GM19452 (cell line): Measurements from ENCODE around the gene ATXN10.
"Not testable (repeated sequence)": the region's sequence is repeated elsewhere in the genome, so short reads cannot be mapped to it uniquely, and the experiment has no call there.

Experiments used
- ATAC-seq: cut with Tn5 transposase; IDR thresholded peaks from one replicate; pipeline ENCODE4 v1.9.1; 2021; ENCODE audit not compliant: unreplicated experiment

The ATXN10 gene

GRCh38 chr22:45676024-45676423, 4.4 kb downstream of the ATXN10 start:
- ATAC-seq: no peak

DNA sequence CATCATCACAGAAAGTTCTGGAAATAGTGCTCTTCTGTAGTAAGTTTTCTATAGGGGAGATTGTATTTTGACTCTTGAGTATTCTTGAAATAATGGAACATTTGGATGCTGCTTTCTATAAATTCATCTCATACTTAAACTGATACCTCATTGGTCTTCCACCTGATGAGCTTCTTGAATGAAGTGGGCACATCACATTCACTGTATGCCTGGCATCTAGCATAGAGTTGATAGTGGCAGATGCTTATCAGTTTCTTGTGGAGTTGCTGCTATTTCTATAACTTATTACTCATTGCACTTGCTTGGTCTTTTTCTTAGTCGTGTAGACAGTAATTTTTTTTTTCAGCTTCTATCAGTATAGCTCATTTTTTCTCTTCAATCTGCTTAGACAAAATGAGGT, 5.4 kb downstream of the ATXN10 start:
- ATAC-seq: no peak

DNA sequence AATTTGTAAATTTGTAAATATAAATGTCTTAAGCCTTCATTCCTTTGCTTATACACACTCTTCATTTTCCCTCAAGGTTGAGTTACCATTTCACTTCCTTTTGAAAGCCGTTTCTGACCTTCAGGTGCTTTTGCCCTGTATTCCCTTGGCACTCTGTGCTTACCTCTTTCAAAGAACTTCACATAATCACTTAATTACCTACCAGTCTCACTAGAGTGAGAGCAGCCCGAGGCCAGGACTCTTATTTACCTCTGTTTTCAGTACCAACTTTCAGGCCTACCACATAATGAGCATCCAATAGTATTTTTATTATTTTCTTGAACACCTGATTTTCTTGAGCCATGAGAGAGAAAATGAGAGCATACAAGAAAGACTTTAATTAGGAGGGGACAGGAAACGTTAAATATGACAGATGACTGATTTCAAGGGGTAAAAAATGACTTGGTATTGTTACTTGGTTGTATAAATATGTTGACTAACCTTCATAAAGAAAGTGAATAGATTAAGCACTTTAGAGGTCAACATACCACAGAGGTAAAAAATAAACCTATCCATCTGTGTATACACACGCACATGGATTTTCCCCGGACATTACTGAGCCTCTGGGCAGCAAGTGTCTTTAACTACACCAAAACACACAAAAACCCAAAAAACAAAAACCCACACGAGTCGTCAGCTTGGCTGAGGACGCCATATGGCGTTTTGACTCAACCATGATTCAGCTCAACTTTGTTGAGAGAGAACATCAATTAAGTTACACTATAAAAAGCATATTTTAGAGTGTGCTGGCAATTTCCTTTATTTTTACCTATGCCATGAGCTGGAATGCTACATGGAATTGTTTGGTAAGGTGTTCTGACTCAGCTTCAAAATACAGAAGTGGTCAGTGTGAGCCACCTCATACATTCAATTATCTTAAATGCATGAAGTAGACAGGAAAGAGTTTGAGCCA, 7.6 kb downstream of the ATXN10 start:
- no peak for ATAC-seq

DNA sequence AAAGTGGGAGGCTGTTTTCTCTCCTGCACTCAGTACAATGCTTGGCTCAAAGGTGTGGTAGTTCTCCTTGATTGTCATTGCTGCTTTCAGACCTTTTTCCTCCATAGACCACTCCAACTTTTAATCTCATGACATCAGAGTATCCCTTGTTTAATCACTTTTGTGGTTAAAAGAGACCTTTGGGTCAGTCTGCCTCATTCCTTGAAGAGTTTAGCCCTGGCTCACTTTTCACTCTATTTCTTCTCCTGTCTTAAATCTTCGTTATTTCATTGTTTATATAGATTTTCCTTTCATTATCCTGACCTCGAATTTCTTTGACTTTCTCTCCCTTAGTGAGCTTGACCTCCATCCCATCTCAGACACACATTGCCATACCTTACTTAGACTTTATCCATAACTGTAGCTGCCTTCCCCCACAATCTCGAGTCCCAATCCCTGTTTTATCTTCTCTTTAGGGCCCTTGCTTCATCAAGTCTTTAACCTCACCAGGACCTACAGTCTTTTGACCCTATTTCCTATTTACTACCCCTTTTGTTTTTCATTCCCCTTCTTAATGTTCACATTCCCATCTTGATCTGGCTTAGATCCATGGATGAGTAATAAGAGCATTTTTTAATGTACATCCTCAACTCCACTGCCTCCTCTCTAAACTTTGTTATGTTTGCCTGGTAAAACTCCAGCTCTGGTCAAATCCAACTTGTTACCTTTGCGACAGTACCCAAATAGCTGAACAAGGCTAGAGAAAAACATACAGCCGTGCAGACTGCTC, 9.5 kb downstream of the ATXN10 start:
- ATAC-seq: no peak

- no peak for ATAC-seq
Measured at GRCh38 chr22:45682064-45682463, 10.4 kb downstream of the ATXN10 start.

GRCh38 chr22:45682773-45683172, 11.1 kb downstream of the ATXN10 start:
- not testable (repeated sequence) for ATAC-seq

GRCh38 chr22:45683248-45683647, 11.6 kb downstream of the ATXN10 start:
- no peak for ATAC-seq

DNA sequence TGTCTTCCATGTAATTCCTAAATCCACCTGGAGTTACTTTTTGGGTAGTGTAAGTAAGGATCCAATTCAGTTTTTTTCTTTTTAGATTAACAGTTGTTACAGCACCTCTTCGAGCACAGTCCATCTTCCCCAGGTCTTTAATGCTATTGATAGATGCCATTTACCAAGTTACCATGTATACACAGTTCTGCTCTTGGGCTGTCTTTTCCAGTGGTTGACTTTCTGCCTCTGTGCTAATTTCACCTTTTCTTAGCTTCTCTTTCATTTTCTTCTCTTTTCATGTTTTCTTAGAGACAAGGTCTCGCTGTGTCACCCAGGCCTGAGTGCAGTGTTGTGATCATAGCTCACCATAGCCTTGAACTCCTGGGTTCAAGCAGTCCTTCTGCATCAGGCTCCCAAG, 12.0 kb downstream of the ATXN10 start:
- no peak for ATAC-seq

GRCh38 chr22:45684169-45684568, 12.5 kb downstream of the ATXN10 start:
- no peak for ATAC-seq

DNA sequence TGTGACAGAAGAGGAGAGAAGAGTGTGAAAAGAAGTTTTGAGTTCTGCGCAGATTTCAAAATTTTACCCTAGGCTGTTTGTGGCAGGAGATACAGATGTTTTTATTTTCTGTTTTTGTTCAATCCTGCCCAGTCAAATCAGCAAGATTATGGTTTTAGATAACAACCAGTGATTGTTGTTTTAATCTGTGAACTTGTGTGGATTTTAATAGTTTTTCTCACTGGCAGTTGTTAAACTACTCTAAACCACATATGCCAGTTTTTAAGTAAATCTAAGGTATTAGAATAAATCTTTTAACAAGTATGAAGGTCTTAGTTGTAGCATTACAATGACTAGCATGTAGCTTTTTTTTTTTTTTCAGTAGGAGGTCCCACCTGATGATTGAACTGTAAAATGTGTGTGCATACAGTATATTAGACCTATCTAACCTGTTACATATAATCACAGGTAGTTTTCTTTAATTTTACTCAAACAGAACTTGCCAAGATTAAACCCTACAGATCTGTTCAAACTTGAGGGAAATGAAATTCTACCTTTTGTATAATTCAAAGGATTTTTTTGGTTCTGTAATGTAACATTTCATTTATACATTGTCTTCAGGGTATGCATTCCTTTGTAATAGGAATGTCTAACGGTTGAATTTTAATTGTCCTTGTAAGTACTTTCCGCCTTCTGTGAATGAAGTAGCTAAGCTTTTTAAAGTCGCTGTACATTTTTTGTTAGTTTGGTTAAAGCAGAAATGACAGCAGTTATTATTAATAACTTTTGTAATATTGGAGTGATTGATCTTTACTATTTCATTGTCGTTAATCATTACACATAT, 13.3 kb downstream of the ATXN10 start:
- ATAC-seq: no peak

DNA sequence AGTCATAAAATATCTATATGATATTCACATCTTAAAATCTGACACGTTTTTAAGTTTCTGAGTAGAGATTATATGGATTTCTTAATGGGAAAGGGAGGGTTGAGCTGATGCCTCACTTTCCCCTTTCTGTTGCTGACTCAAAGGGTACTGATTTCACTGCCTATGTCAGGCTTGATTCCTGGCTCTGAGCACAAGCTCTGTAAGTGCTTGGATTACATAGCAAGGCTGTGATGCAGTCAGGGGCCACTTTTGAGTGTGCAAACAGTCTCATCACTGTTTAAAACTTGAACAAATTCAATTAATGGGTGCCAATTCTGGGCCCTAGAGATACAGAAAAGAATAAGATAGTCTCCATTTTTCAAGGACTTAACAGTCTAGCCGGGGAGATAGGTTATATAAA, 14.4 kb downstream of the ATXN10 start:
- ATAC-seq: no peak

DNA sequence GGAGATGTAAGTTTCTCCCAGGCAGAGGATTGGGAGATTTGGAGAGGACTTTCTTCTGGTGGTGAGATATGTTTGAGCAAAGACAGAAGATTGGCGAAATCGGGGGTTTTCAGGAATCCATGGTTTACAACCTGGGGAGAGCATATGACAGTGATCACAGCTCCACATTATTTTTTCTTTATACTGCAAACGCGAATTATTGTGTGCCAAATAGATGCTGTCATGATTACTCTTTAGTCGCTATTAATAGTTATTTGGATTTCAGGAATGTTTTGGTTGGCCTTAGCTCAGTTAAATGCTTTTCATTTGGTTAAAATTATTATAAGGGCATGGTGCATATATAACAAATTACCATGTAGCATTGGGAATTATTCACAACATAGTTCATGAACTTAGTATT, 15.2 kb downstream of the ATXN10 start:
- no peak for ATAC-seq

- ATAC-seq: no peak
Measured at GRCh38 chr22:45688600-45689080, 17.0 kb downstream of the ATXN10 start.

GRCh38 chr22:45689211-45689610, 17.6 kb downstream of the ATXN10 start:
- no peak for ATAC-seq

DNA sequence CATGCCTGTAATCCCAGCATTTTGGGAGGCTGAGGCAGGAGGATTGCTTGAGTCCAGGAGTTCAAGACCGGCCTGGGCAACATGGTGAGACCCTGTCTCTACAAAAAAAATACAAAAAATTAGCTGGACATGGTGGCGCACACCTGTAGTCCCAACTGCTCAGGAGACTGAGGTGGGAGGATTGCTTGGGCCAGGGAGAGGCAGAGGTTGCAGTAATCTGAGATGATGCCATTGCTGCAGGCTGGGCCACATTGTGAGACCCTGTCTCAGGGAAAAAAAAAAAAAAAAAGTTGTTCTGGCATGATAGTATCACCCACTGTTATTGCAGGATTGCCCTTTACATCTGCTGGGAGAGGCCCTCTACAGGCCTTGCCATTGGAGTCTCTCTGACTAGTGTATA, 18.4 kb downstream of the ATXN10 start:
- ATAC-seq: no peak

DNA sequence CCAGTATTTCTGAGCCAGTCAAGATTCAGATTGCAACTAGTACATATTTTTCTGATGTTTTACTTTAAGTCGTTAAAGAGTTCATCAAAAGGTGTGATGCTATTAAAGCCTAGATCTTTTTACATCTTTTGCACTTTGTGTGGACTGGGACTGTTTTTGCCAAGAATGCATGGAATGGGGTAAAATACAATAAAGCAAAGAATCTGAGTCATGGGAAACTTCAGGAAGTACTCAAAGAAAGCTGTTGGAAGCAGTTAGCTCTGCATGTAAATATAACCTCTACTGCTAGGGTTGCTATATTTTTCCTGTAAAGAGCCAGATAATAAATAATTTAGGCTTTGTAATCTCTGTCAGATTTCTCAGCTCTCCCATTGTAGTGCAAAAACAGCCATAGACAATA, 20.9 kb downstream of the ATXN10 start:
- ATAC-seq: no peak

- ATAC-seq: no peak
Measured at GRCh38 chr22:45693835-45694234, 22.2 kb downstream of the ATXN10 start.

- ATAC-seq: no peak
Measured at GRCh38 chr22:45696227-45696626, 24.6 kb downstream of the ATXN10 start.

DNA sequence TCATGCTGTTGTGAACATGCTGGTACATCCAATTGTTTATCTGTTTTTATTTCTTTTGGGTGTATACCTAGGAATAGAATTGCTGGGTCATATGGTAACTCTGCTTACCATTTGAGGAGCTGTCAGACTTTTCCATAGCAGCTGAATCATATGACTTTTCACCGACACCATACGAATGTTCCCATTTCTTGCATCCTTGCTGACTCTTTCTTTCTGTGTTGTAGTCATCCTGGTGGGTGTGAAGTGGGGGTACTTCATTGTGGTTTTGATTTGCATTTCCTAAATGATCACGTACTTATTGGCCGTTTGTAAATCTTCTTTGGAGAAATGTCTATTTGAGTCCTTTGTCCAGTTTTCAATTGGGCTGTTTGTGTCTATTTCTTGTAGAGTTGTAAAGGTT, 26.5 kb downstream of the ATXN10 start:
- no peak for ATAC-seq

DNA sequence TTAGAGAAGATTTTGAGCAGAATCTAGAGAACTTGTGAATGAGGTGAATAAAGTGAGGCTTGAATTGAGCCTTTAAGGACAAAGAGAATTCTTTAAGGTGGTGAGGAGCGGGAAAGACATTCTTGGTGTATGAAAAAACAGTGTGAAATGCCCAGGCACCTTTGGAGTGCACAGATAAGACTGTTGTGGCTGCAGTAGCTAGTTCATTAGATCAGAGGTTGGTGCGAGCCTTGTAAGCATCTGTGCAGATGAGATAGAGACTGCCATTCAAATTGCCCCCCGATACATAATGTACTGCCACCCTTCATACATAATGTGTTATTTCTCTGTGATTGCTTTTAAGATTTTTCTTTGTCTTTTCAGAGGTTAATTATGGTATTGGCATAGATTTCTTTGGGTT, 31.3 kb downstream of the ATXN10 start:
- no peak for ATAC-seq

DNA sequence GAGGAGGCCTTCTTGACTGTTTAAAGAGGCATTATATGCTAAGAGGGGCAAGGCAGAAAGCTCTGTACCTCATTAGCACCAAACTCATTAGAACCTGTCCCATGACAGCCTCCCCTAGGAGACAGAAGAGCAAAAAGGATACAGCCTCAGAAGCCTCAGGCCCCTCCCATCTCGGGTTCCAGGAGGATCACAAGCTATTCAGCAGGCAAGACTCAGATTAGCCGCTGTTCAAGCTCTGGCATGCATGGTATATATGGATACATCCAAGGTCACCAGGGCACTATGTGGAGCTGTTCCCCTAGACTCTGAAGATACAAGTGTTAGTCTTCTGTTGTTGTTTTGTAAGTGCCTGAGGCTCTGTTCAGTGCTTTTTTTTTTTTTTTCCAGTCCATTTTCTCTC, 32.1 kb downstream of the ATXN10 start:
- ATAC-seq: no peak
